ENCODE results near the gene DMRTC2. TPM values are rescaled to one million over a fixed set of nuclear protein-coding genes. Genes with fewer than 3 reads are reported as not detected.
"Not testable (repeated sequence)": the region's sequence is repeated elsewhere in the genome, so short reads cannot be mapped to it uniquely, and the experiment has no call there.

DMRTC2 gene
- polyA plus RNA-seq, 1 donor, result not detected

- H3K4me1 ChIP-seq (ENCODE audit: control insufficient read depth, insufficient read depth, low read length), result peaks cover 17% of the 10 kb centered on the region
- no peak overlapping the region for H3K27ac ChIP-seq (ENCODE audit: low read length)
- H3K36me3 ChIP-seq (ENCODE audit: control insufficient read depth, insufficient read depth, low read length), result peaks cover 67% of the 10 kb centered on the region
- H3K9me3 ChIP-seq (ENCODE audit: control insufficient read depth, low read depth, low read length), result no peaks in the 10 kb centered on the region
- no CpG with 5 or more reads among the region's 13 CpGs for WGBS (ENCODE audit: insufficient coverage, low lambda C conversion rate)
- H3K27me3 ChIP-seq (ENCODE audit: control insufficient read depth, insufficient read depth, low read length), result no peaks in the 10 kb centered on the region
- DNase-seq, result peak in 1 of 2 donors; percentile 21
- H3K4me3 ChIP-seq (ENCODE audit: low read length), result no peak overlapping the region
These were observed 24.6 kb downstream of the DMRTC2 start for GRCh38 chr19:41869374-41869955.

- Histone ChIP-seq H3K27me3 (ENCODE audit: control insufficient read depth, insufficient read depth, low read length) (no peaks in the 10 kb centered on the region), H3K36me3 (ENCODE audit: control insufficient read depth, insufficient read depth, low read length) (peaks cover 58% of the 10 kb centered on the region), H3K4me3 (ENCODE audit: low read length) (no peak overlapping the region), H3K9me3 (ENCODE audit: control insufficient read depth, low read depth, low read length) (no peaks in the 10 kb centered on the region), H3K4me1 (ENCODE audit: control insufficient read depth, insufficient read depth, low read length) (peaks cover 17% of the 10 kb centered on the region), H3K27ac (ENCODE audit: low read length) (peak overlapping the region; percentile 10)
- WGBS (ENCODE audit: insufficient coverage, low lambda C conversion rate), result no CpG with 5 or more reads among the region's 3 CpGs
- peak; percentile 60 to 77 for DNase-seq
These were observed 25.6 kb downstream of the DMRTC2 start for GRCh38 chr19:41870401-41870873.

- peak in 1 of 2 donors; percentile 39 for DNase-seq
- no peaks in the 10 kb centered on the region for H3K27me3 ChIP-seq (ENCODE audit: control insufficient read depth, insufficient read depth, low read length)
- no peak overlapping the region for H3K27ac ChIP-seq (ENCODE audit: low read length)
- H3K4me3 ChIP-seq (ENCODE audit: low read length), result no peak overlapping the region
- peaks cover 49% of the 10 kb centered on the region for H3K36me3 ChIP-seq (ENCODE audit: control insufficient read depth, insufficient read depth, low read length)
- peaks cover 17% of the 10 kb centered on the region for H3K4me1 ChIP-seq (ENCODE audit: control insufficient read depth, insufficient read depth, low read length)
- no CpG with 5 or more reads among the region's 16 CpGs for WGBS (ENCODE audit: insufficient coverage, low lambda C conversion rate)
- no peaks in the 10 kb centered on the region for H3K9me3 ChIP-seq (ENCODE audit: control insufficient read depth, low read depth, low read length)
These were observed 26.9 kb downstream of the DMRTC2 start for GRCh38 chr19:41871573-41872383.

GRCh38 chr19:41872384-41872774 lies 27.5 kb downstream of the DMRTC2 start:
- DNase-seq, result no peak
- no peak overlapping the region for H3K4me3 ChIP-seq (ENCODE audit: low read length)
- H3K36me3 ChIP-seq (ENCODE audit: control insufficient read depth, insufficient read depth, low read length), result peaks cover 45% of the 10 kb centered on the region
- no peak overlapping the region for H3K27ac ChIP-seq (ENCODE audit: low read length)
- peaks cover 17% of the 10 kb centered on the region for H3K4me1 ChIP-seq (ENCODE audit: control insufficient read depth, insufficient read depth, low read length)
- peaks cover under 1% of the 10 kb centered on the region for H3K27me3 ChIP-seq (ENCODE audit: control insufficient read depth, insufficient read depth, low read length)
- 93% methylated on average over 2 of the region's 12 CpGs for WGBS (ENCODE audit: insufficient coverage, low lambda C conversion rate)
- no peaks in the 10 kb centered on the region for H3K9me3 ChIP-seq (ENCODE audit: control insufficient read depth, low read depth, low read length)

- peaks cover 6% of the 10 kb centered on the region for H3K27me3 ChIP-seq (ENCODE audit: control insufficient read depth, insufficient read depth, low read length)
- H3K9me3 ChIP-seq (ENCODE audit: control insufficient read depth, low read depth, low read length), result no peaks in the 10 kb centered on the region
- no CpG with 5 or more reads among the region's 18 CpGs for WGBS (ENCODE audit: insufficient coverage, low lambda C conversion rate)
- peaks cover 40% of the 10 kb centered on the region for H3K36me3 ChIP-seq (ENCODE audit: control insufficient read depth, insufficient read depth, low read length)
- peak; percentile 57 to 76 for DNase-seq
- H3K4me1 ChIP-seq (ENCODE audit: control insufficient read depth, insufficient read depth, low read length), result peaks cover 15% of the 10 kb centered on the region
- H3K4me3 ChIP-seq (ENCODE audit: low read length), result no peak overlapping the region
- no peak overlapping the region for H3K27ac ChIP-seq (ENCODE audit: low read length)
These were observed 28.2 kb downstream of the DMRTC2 start for GRCh38 chr19:41872775-41873647.

GRCh38 chr19:41875973-41876372 lies 31.1 kb downstream of the DMRTC2 start:
- H3K4me3 ChIP-seq (ENCODE audit: low read length); H3K27ac ChIP-seq (ENCODE audit: low read length); DNase-seq; H3K27me3 ChIP-seq (ENCODE audit: control insufficient read depth, insufficient read depth, low read length); H3K9me3 ChIP-seq (ENCODE audit: control insufficient read depth, low read depth, low read length); H3K4me1 ChIP-seq (ENCODE audit: control insufficient read depth, insufficient read depth, low read length): not testable (repeated sequence)
- H3K36me3 ChIP-seq (ENCODE audit: control insufficient read depth, insufficient read depth, low read length), result peaks cover 15% of the 10 kb centered on the region
- no CpG with 5 or more reads among the region's 3 CpGs for WGBS (ENCODE audit: insufficient coverage, low lambda C conversion rate)

GRCh38 chr19:41876847-41877832 lies 32.3 kb downstream of the DMRTC2 start, which contains the start of gene CD79A:
CD79A (plus strand) TSS chr19:41877279; CDS start chr19:41877305, 26 bp downstream.
- H3K27ac ChIP-seq (ENCODE audit: low read length), result no peak within 1 kb of the TSS
- DNase-seq, result no peak
- no peaks in the 10 kb centered on the region for H3K4me1 ChIP-seq (ENCODE audit: control insufficient read depth, insufficient read depth, low read length)
- H3K9me3 ChIP-seq (ENCODE audit: control insufficient read depth, low read depth, low read length), result no peaks in the 10 kb centered on the region
- peaks cover 3% of the 10 kb centered on the region for H3K36me3 ChIP-seq (ENCODE audit: control insufficient read depth, insufficient read depth, low read length)
- WGBS (ENCODE audit: insufficient coverage, low lambda C conversion rate), result no CpG with 5 or more reads among the region's 9 CpGs
- H3K4me3 ChIP-seq (ENCODE audit: low read length), result no peak within 1 kb of the TSS
- H3K27me3 ChIP-seq (ENCODE audit: control insufficient read depth, insufficient read depth, low read length), result peaks cover 13% of the 10 kb centered on the region

GRCh38 chr19:41877916-41878905 lies 33.4 kb downstream of the DMRTC2 start:
- Histone ChIP-seq H3K4me3 (ENCODE audit: low read length) (no peak overlapping the region), H3K36me3 (ENCODE audit: control insufficient read depth, insufficient read depth, low read length) (no peaks in the 10 kb centered on the region), H3K27ac (ENCODE audit: low read length) (no peak overlapping the region), H3K4me1 (ENCODE audit: control insufficient read depth, insufficient read depth, low read length) (no peaks in the 10 kb centered on the region), H3K27me3 (ENCODE audit: control insufficient read depth, insufficient read depth, low read length) (peaks cover 18% of the 10 kb centered on the region), H3K9me3 (ENCODE audit: control insufficient read depth, low read depth, low read length) (no peaks in the 10 kb centered on the region)
- WGBS (ENCODE audit: insufficient coverage, low lambda C conversion rate), result no CpG with 5 or more reads among the region's 17 CpGs
- DNase-seq, result no peak

GRCh38 chr19:41879080-41879479 lies 34.2 kb downstream of the DMRTC2 start:
- Histone ChIP-seq H3K4me1 (ENCODE audit: control insufficient read depth, insufficient read depth, low read length) (no peaks in the 10 kb centered on the region), H3K36me3 (ENCODE audit: control insufficient read depth, insufficient read depth, low read length) (no peaks in the 10 kb centered on the region), H3K27ac (ENCODE audit: low read length) (no peak overlapping the region), H3K9me3 (ENCODE audit: control insufficient read depth, low read depth, low read length) (no peaks in the 10 kb centered on the region), H3K4me3 (ENCODE audit: low read length) (no peak overlapping the region), H3K27me3 (ENCODE audit: control insufficient read depth, insufficient read depth, low read length) (peaks cover 20% of the 10 kb centered on the region)
- DNase-seq, result no peak
- no CpG with 5 or more reads among the region's 21 CpGs for WGBS (ENCODE audit: insufficient coverage, low lambda C conversion rate)
